Measurements from ENCODE around the gene CLEC4G. TPM values are rescaled to one million over a fixed set of nuclear protein-coding genes. Genes with fewer than 3 reads are reported as not detected.
A peak's percentile ranks its signal among the peaks of the same experiment; 100 is the strongest.

CLEC4G gene
- total and polyA plus RNA-seq, 9 of the 15 experiments (the other 6 are each of a cell fraction or from before 2014, with no cell fraction given): not detected

DNA sequence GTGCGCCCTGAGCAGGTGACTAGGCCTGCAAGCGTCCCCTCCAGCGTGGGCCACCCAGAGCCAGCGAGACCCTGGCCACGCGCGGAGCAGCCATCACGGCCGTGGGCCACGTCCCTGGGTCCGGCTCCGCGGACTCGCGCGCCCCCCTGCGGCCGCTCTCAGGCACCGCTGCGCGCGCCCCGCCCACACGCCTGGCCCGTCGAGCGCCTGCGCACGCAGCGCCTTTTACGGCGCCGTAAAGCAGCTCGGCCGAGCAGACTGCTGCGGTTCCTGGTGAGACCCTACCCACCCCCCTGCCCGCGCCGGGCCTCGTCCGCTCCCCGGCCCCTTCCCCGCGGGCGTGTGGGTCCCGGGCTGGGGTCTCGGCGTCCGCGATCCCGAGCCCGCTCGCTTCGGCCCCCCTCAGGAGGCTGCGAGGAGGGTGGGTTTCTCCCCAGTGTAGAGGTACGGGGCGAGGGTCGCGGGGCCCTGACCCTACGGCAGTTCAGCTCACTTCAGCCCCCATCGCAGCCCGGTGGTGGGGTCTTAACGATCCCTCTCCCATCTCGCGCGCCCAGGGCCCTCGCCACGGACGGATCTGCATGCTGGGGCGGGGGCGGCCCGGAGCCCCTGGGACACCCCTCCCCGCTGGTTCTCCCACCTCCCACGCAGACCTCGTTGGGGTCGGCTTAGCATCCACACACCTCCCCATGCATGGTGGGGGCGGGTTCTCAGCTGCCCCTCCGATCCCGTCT is 51.1 kb downstream of the CLEC4G start, which contains the start of gene TRAPPC5 (continued):
- peak; percentile 95 for TF ChIP-seq GATAD2B (IDR thresholded peaks at IDR 0.05; ENCODE audit: borderline replicate concordance)
- peak; percentile 25 for TF ChIP-seq FUS (optimal IDR thresholded peaks at IDR 0.05; ENCODE audit: low read depth, low read length)
- TF ChIP-seq, protein P1, sequence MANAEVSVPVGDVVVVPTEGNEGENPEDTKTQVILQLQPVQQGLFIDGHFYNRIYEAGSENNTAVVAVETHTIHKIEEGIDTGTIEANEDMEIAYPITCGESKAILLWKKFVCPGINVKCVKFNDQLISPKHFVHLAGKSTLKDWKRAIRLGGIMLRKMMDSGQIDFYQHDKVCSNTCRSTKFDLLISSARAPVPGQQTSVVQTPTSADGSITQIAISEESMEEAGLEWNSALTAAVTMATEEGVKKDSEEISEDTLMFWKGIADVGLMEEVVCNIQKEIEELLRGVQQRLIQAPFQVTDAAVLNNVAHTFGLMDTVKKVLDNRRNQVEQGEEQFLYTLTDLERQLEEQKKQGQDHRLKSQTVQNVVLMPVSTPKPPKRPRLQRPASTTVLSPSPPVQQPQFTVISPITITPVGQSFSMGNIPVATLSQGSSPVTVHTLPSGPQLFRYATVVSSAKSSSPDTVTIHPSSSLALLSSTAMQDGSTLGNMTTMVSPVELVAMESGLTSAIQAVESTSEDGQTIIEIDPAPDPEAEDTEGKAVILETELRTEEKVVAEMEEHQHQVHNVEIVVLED (CRISPR knock-in tag; IDR thresholded peaks at IDR 0.05): peak; percentile 50; the same call in 1 of the 2 replicates
- TF ChIP-seq NR3C1 (CRISPR knock-in tag; IDR thresholded peaks at IDR 0.05): 0 out of 2 replicates have a peak, but pooled peaks have one; percentile 48
- no peak for TF ChIP-seq ZNF780A (CRISPR knock-in tag; IDR thresholded peaks at IDR 0.05)
- 0 out of 4 replicates have a peak, but pooled peaks of 1 of the 2 experiments have one; percentile 15 for TF ChIP-seq RCOR1 (IDR thresholded peaks at IDR 0.05; ENCODE audit: borderline replicate concordance in 1 of 2, low read depth in 2 of 2, low read length in 2 of 2)
- peak; percentile 57 for TF ChIP-seq HNRNPLL (IDR thresholded peaks at IDR 0.05; ENCODE audit: low read depth, low read length, poor library complexity, severe bottlenecking)
- TF ChIP-seq ZBTB33 (CRISPR knock-in tag; IDR thresholded peaks at IDR 0.05): peak; percentile 76
- TF ChIP-seq, protein P2, sequence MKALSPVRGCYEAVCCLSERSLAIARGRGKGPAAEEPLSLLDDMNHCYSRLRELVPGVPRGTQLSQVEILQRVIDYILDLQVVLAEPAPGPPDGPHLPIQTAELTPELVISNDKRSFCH (CRISPR knock-in tag; IDR thresholded peaks at IDR 0.05): no peak
- TF ChIP-seq, protein P2 (tag; IDR thresholded peaks at IDR 0.05): peak; percentile 71; the same call in 1 of the 2 replicates
- TF ChIP-seq CTBP1 (IDR thresholded peaks at IDR 0.05; ENCODE audit: borderline replicate concordance): peak; percentile 79; the same call in 1 of the 2 replicates
- peak; percentile 89 for TF ChIP-seq SMC3 (conservative IDR thresholded peaks at IDR 0.05; ENCODE audit: insufficient read depth, low read depth, low read length)
- peak; percentile 66 for TF ChIP-seq ATF7 (IDR thresholded peaks at IDR 0.05)
- TF ChIP-seq RBBP5 (IDR thresholded peaks at IDR 0.05; ENCODE audit: borderline replicate concordance, insufficient read depth, low read length, poor library complexity, severe bottlenecking): peak; percentile 50
- TF ChIP-seq SAP30 (IDR thresholded peaks at IDR 0.05; ENCODE audit: borderline replicate concordance, insufficient read depth, low read depth, low read length, poor library complexity, severe bottlenecking): peak; percentile 34
- peak; percentile 17; the same call in 1 of the 2 replicates for TF ChIP-seq ZBTB26 (CRISPR knock-in tag; IDR thresholded peaks at IDR 0.05)
- TF ChIP-seq NR2C2 (CRISPR knock-in tag; IDR thresholded peaks at IDR 0.05): no peak
- no peak for TF ChIP-seq NR2C2 (tag; IDR thresholded peaks at IDR 0.05)
- peak; percentile 65 for TF ChIP-seq EGR1 (conservative IDR thresholded peaks at IDR 0.05)
- TF ChIP-seq NFIC (IDR thresholded peaks at IDR 0.05): 0 out of 2 replicates have a peak, but pooled peaks have one; percentile 18
- no peak for TF ChIP-seq SRSF9 (IDR thresholded peaks at IDR 0.05; ENCODE audit: borderline replicate concordance, low read depth, low read length)
- TF ChIP-seq KLF13 (tag; IDR thresholded peaks at IDR 0.05; ENCODE audit: borderline replicate concordance, low read depth): peak; percentile 95; the same call in 1 of the 2 replicates
